OCI-LY1 (cell line): ENCODE results near the gene BRD3OS.

ENCODE experiments used
- H2AFZ ChIP-seq: fragments of 200-600 bp; sonication (generic), shearing (Covaris generic); 2 replicates; pipeline ENCODE4 v1.6.0; 2014; ENCODE audit warnings: antibody characterized with exemption, mild to moderate bottlenecking, low read length
- H3F3A ChIP-seq: fragments of 200-600 bp; sonication (generic), shearing (Covaris generic); 2 replicates; pipeline ENCODE4 v1.6.0; 2014; ENCODE audit warnings: mild to moderate bottlenecking, antibody characterized with exemption, low read length, moderate library complexity; ENCODE audit not compliant: insufficient read depth
- H3K27ac ChIP-seq: fragments of 200-600 bp; sonication (generic); 2 replicates; pipeline ENCODE4 v1.5.1; 2014; ENCODE audit warnings: low read length, mixed run types, mild to moderate bottlenecking, low read depth; ENCODE audit not compliant: poor library complexity, severe bottlenecking
- H3K27me3 ChIP-seq: fragments of 200-600 bp; sonication (generic); 2 replicates; pipeline ENCODE4 v1.6.0; 2014; ENCODE audit warnings: antibody characterized with exemption, mild to moderate bottlenecking, low read length, moderate library complexity; ENCODE audit not compliant: insufficient read depth
- H3K36me3 ChIP-seq: fragments of 200-600 bp; sonication (generic); 2 replicates; pipeline ENCODE4 v1.6.1; 2014; ENCODE audit warnings: mild to moderate bottlenecking, antibody characterized with exemption, low read length, moderate library complexity, mixed read lengths; ENCODE audit not compliant: insufficient read depth
- H3K4me1 ChIP-seq: fragments of 200-600 bp; sonication (generic); 2 replicates; pipeline ENCODE4 v1.5.1; 2014; ENCODE audit warnings: mild to moderate bottlenecking, low read length, moderate library complexity; ENCODE audit not compliant: insufficient read depth, severe bottlenecking
- H3K4me2 ChIP-seq: fragments of 200-600 bp; sonication (generic), shearing (Covaris generic); 2 replicates; pipeline ENCODE4 v1.6.1; 2014; ENCODE audit warnings: low read length
- H3K4me3 ChIP-seq: fragments of 200-600 bp; sonication (generic); 2 replicates; pipeline ENCODE4 v1.5.1; 2014; ENCODE audit warnings: low read length, low read depth, mild to moderate bottlenecking, mixed read lengths; ENCODE audit not compliant: poor library complexity, severe bottlenecking
- H3K79me2 ChIP-seq: fragments of 200-600 bp; shearing (Covaris generic); 2 replicates; pipeline ENCODE4 v1.6.1; 2016; ENCODE audit warnings: mixed run types, low read length, mixed read lengths; ENCODE audit not compliant: insufficient read depth
- H3K9ac ChIP-seq: fragments of 200-600 bp; sonication (generic), shearing (Covaris generic); 2 replicates; pipeline ENCODE4 v1.6.1; 2014; ENCODE audit warnings: mild to moderate bottlenecking, low read length, mixed read lengths
- H3K9me2 ChIP-seq: fragments of 200-600 bp; sonication (generic), shearing (Covaris generic); 2 replicates; pipeline ENCODE4 v1.6.1; 2014; ENCODE audit warnings: low read depth, mild to moderate bottlenecking, low read length, mixed read lengths
- H3K9me3 ChIP-seq: fragments of 200-600 bp; shearing (Covaris generic); 2 replicates; pipeline ENCODE4 v1.6.1; 2014; ENCODE audit warnings: low read length, mixed read lengths
- H4K20me1 ChIP-seq: fragments of 200-600 bp; sonication (generic), shearing (Covaris generic); 2 replicates; pipeline ENCODE4 v1.6.0; 2016; ENCODE audit warnings: mild to moderate bottlenecking, low read length; ENCODE audit not compliant: insufficient read depth
- CTCF ChIP-seq: fragments of 200-600 bp; sonication (generic), shearing (Covaris generic); IDR thresholded peaks from 2 replicates; pipeline ENCODE4 v1.5.1; 2017; ENCODE audit warnings: mild to moderate bottlenecking, antibody characterized with exemption, low read length, moderate library complexity, mixed read lengths
- EZH2 ChIP-seq: fragments of 200-600 bp; sonication (generic), shearing (Covaris generic); IDR thresholded peaks from 2 replicates; pipeline ENCODE4 v1.8.0; 2017; ENCODE audit warnings: borderline replicate concordance, mixed run types, mild to moderate bottlenecking, antibody characterized with exemption, low read length, moderate library complexity, mixed read lengths

Gene BRD3OS

GRCh38 chr9:134039386-134040175, 14.3 kb downstream of the BRD3OS start:
- Histone ChIP-seq H2AFZ (no peak overlapping the region), H3K9me3 (no peaks in the 10 kb centered on the region), H3K27me3 (no peaks in the 10 kb centered on the region), H3F3A (no peaks in the 10 kb centered on the region), H3K4me2 (no peak overlapping the region), H4K20me1 (no peaks in the 10 kb centered on the region), H3K9me2 (no peaks in the 10 kb centered on the region), H3K4me1 (no peaks in the 10 kb centered on the region), H3K27ac (no peak overlapping the region), H3K79me2 (no peaks in the 10 kb centered on the region), H3K4me3 (no peak overlapping the region), H3K36me3 (peaks cover 7% of the 10 kb centered on the region), H3K9ac (no peak overlapping the region)
- TF ChIP-seq CTCF (no peak), EZH2 (no peak)

- no peaks in the 10 kb centered on the region for H3K9me3 ChIP-seq
- no peaks in the 10 kb centered on the region for H3K9me2 ChIP-seq
- no peak overlapping the region for H3K27ac ChIP-seq
- H3K79me2 ChIP-seq: no peaks in the 10 kb centered on the region
- H3F3A ChIP-seq: no peaks in the 10 kb centered on the region
- H4K20me1 ChIP-seq: no peaks in the 10 kb centered on the region
- H3K4me1 ChIP-seq: no peaks in the 10 kb centered on the region
- peaks cover 7% of the 10 kb centered on the region for H3K36me3 ChIP-seq
- no peak overlapping the region for H3K9ac ChIP-seq
- no peak for TF ChIP-seq CTCF
- TF ChIP-seq EZH2: no peak
- H3K27me3 ChIP-seq: no peaks in the 10 kb centered on the region
- H3K4me2 ChIP-seq: no peak overlapping the region
- no peak overlapping the region for H2AFZ ChIP-seq
- H3K4me3 ChIP-seq: no peak overlapping the region
These were observed 14.9 kb downstream of the BRD3OS start for GRCh38 chr9:134040176-134040565.

GRCh38 chr9:134040781-134041648, 15.7 kb downstream of the BRD3OS start:
- no peaks in the 10 kb centered on the region for H3K27me3 ChIP-seq
- H4K20me1 ChIP-seq: no peaks in the 10 kb centered on the region
- no peaks in the 10 kb centered on the region for H3K79me2 ChIP-seq
- H3K36me3 ChIP-seq: peaks cover 7% of the 10 kb centered on the region
- no peak overlapping the region for H3K9ac ChIP-seq
- H3F3A ChIP-seq: no peaks in the 10 kb centered on the region
- no peak overlapping the region for H3K4me3 ChIP-seq
- H3K9me3 ChIP-seq: no peaks in the 10 kb centered on the region
- no peaks in the 10 kb centered on the region for H3K4me1 ChIP-seq
- H3K4me2 ChIP-seq: no peak overlapping the region
- H2AFZ ChIP-seq: no peak overlapping the region
- no peak overlapping the region for H3K27ac ChIP-seq
- H3K9me2 ChIP-seq: no peaks in the 10 kb centered on the region
- TF ChIP-seq CTCF: no peak
- TF ChIP-seq EZH2: no peak
